Right lobe of liver (tissue), 4 donors: ENCODE data around the gene ANKS6.

Source experiments
- POLR2A ChIP-seq: fragments of 450-650 bp; IDR thresholded peaks from one replicate; pipeline ENCODE4 v1.6.1; 2017; ENCODE audit warnings: antibody characterized with exemption, mild to moderate bottlenecking
- TF ChIP-seq, protein P1 (sequence below), 4 donors: fragments of 200-600 bp in 3 of 4; fragments of 450-650 bp in 1 of 4; IDR thresholded peaks; one replicate each; pipeline versions ENCODE4 v1.5.1 to v1.8.0; 2016 to 2022; ENCODE audit warnings: antibody characterized with exemption in 4 of 4, mild to moderate bottlenecking in 2 of 4
- donor health status: DM: no; HTN: no; CAD: no.
- donor health status: DM: no; HTN: no; CAD: no.
- donor health status: DM: no; HTN: yes; CAD: no.

DNA sequence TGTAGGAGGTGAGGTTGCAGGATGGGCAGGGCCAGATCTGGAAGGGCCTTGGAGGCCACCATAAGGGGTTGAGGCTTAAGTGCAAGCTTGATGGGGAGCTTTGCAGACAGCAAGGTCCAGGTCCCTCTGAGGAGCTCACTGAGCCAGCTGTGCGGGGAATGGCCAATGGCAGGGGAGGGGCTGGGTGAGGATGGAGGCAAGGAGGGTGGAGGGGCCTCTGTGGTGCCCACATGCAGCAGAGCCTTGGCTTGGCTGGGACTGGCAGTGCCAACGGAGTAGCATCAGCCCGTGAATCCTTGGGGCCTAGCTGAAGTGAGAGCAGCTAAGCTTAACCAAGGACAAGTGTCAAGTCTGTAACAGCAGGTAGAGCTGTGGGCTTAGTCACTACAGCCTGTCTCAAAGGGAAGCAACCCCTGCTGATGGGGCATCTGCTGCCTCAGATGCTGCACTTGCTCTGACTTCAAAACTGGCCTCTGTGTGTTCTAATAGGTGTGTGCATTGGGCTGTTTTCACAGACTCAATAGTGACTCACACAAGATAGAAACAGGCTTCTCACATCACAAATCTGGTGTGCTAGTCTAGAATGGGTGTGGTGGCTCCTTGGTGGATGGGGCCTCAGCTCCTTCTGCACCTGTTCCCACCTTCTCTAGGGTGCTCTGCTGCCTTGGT, 27.4 kb upstream of the ANKS6 start:
- TF ChIP-seq, protein P1, sequence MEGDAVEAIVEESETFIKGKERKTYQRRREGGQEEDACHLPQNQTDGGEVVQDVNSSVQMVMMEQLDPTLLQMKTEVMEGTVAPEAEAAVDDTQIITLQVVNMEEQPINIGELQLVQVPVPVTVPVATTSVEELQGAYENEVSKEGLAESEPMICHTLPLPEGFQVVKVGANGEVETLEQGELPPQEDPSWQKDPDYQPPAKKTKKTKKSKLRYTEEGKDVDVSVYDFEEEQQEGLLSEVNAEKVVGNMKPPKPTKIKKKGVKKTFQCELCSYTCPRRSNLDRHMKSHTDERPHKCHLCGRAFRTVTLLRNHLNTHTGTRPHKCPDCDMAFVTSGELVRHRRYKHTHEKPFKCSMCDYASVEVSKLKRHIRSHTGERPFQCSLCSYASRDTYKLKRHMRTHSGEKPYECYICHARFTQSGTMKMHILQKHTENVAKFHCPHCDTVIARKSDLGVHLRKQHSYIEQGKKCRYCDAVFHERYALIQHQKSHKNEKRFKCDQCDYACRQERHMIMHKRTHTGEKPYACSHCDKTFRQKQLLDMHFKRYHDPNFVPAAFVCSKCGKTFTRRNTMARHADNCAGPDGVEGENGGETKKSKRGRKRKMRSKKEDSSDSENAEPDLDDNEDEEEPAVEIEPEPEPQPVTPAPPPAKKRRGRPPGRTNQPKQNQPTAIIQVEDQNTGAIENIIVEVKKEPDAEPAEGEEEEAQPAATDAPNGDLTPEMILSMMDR (IDR thresholded peaks at IDR 0.05): no peak
- TF ChIP-seq POLR2A: no peak
